ENCODE results near the gene MYL5.

Gene MYL5

DNA sequence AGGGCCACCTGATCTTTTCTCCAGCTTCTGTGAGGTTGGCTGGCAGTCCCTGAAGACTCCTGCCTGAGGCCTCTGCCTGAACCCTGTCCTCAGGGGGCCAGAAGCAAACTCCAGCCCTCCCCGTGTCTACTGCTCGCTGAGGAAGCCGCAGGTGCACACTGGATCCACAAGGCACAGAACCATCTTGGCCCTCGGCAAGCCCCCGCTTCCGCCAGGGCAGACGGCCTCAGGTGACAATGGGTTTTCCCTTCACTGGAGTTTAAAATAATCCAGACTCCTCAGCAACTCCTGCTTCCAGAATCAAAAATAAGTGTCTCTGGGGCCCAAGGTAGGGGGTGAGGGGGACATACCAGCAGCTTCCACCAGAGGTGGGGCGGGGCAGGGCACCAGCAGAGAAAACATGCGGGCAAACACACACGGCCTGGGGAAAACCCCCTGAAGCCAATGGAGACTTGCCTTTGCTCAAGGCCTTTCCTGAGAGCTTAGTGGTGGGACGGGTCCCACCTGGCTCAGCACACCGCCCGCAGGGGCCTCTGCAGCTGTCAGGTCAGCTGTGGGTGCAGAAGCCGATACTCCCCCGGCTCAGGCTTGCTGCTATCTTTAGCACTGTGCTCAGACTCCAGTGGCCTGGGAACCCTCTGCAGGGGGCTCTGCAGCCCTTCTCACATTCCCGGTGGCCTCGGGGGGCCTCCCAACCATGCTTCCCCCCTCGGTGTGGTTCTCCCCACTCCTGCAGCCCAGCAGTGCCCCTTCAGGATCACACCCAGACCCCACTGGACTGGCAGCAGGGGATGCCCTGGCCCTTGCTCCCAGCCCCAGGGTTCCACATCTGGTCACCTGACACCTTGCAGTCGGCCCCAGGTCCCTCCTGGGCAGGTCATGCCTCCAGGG is 1.9 kb downstream of the MYL5 start:
- H3K4me3 ChIP-seq (ENCODE audit: low read depth, low read length) = no peak overlapping the region
- in situ Hi-C loops (cut with HindIII; ENCODE audit: low sequenced_read_pairs) = no loop called here
- no peak for DNase-seq (ENCODE audit: low read depth, low spot score)
- TF ChIP-seq, protein P1, sequence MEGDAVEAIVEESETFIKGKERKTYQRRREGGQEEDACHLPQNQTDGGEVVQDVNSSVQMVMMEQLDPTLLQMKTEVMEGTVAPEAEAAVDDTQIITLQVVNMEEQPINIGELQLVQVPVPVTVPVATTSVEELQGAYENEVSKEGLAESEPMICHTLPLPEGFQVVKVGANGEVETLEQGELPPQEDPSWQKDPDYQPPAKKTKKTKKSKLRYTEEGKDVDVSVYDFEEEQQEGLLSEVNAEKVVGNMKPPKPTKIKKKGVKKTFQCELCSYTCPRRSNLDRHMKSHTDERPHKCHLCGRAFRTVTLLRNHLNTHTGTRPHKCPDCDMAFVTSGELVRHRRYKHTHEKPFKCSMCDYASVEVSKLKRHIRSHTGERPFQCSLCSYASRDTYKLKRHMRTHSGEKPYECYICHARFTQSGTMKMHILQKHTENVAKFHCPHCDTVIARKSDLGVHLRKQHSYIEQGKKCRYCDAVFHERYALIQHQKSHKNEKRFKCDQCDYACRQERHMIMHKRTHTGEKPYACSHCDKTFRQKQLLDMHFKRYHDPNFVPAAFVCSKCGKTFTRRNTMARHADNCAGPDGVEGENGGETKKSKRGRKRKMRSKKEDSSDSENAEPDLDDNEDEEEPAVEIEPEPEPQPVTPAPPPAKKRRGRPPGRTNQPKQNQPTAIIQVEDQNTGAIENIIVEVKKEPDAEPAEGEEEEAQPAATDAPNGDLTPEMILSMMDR (IDR thresholded peaks at IDR 0.05; ENCODE audit: low read depth, low read length) = no peak

DNA sequence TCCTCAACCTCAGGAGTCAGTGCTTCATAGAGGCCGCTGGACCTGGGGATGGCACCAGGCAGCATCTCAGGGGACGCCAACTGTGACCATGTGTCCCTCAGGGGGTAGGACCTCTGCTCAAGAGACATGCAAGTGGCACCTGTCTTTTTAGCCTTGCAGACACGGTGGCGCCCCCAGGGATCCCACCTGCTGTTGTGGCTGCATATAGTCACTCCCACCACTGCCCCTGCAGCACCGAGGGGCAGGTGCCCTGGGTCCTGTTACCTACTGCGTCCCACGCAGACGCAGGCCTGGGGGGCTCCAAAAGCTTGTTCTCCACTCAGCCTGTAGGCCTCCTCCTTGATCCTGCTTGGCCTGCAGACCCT is 2.5 kb downstream of the MYL5 start:
- no peak for DNase-seq (ENCODE audit: low read depth, low spot score)
- no peak overlapping the region for H3K4me3 ChIP-seq (ENCODE audit: low read depth, low read length)
- in situ Hi-C loops (cut with HindIII; ENCODE audit: low sequenced_read_pairs) = no loop called here
- TF ChIP-seq, protein P1 (IDR thresholded peaks at IDR 0.05; ENCODE audit: low read depth, low read length) = no peak

DNA sequence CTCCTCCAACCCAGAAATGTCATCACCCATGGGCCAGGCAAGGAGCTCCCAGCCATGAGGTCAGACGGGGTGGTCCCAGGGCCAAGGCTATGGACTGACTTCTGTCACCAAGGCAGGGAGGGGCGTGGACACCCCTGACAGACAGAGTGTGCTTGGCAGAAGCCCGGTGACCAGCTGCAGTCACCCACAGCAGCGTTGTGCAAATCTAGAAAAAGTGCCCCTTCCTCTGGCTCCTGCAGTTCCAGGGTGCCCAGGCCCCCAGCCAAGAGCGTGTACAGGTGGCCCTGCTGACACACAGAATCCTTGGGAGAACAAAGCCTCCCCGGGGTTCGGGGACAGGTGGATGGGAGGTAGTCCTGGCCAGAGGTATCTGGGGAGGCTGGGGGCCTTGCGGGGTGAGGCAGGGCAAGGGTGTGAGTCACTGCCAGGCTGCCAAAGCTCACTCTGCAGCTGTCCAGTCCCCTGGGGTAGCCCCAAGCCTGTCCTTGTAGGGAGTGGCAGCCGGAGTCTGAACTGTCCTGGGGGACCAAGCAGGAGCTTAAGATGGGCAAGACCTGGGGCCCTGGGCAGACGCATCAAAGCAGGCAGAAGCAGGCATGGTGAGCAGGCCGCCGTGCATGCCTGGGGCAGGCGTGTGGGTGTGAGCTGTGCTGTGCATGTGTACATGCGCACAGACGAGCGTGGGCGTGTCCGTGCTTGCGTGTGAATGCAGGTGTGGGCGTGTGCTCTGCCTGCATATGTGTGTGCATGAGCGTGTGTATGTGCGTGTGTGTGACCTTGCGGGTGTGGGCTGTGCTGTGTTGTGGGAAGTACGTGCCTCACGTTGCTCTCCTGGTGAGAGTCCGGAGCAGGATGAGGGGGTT is 3.3 kb downstream of the MYL5 start:
- no peak for DNase-seq (ENCODE audit: low read depth, low spot score)
- TF ChIP-seq, protein P1 (IDR thresholded peaks at IDR 0.05; ENCODE audit: low read depth, low read length) = no peak
- in situ Hi-C loops (cut with HindIII; ENCODE audit: low sequenced_read_pairs) = no loop called here
- no peak overlapping the region for H3K4me3 ChIP-seq (ENCODE audit: low read depth, low read length)

DNA sequence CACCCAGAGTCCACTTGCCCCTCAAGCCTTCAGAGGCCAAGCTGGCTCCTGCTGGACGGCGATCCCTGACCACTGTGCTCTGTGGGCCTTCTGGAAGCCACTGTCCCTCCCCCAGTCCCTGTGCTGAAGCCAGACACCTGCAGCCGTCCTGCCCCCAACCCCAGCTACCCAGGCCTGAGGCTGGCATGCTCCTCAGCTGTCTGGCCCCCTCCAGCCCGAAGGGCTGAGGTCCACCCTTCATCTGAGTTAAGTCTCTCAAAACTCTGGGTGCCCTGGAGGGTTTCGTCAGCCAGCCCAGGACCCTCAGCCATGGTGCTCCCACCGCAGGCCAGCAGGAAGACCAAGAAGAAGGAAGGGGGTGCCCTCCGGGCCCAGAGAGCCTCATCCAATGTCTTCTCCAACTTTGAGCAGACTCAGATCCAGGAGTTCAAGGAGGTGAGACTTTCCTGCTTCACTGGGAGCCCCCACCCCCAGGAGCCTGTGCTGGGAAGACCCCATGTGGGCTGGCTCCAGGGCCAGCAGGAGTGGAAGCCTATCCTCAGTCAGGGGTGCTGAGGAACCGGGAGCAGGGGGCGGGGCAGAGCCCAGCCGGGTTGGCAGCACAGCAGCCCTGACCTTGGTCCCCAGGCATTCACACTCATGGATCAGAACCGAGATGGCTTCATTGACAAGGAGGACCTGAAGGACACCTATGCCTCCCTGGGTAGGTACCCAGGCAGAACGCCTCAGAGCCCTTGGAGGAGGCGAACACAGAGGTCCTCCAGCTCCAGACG is 4.2 kb downstream of the MYL5 start:
- DNase-seq (ENCODE audit: low read depth, low spot score) = no peak
- in situ Hi-C loops (cut with HindIII; ENCODE audit: low sequenced_read_pairs) = no loop called here
- H3K4me3 ChIP-seq (ENCODE audit: low read depth, low read length) = no peak overlapping the region
- TF ChIP-seq, protein P1 (IDR thresholded peaks at IDR 0.05; ENCODE audit: low read depth, low read length) = no peak

DNA sequence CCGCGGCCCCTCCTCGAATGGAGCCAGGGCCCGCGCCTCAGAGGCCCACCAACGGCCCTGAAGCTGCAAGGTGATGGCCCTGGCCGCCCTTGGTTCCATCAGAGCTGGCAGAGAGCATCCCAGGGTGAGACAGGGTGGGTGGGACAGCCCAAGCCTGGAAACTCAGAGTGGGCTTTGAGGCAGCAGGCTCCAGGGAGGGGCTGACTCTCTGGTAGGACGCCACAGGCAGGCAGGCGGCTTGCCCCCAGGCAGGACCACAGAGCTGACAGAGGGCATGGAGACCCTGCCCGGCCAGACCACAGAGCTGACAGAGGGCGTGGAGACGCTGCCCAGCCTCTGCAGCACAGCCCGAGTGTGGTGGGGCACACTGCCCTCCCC is 4.8 kb downstream of the MYL5 start:
- no peak overlapping the region for H3K4me3 ChIP-seq (ENCODE audit: low read depth, low read length)
- DNase-seq (ENCODE audit: low read depth, low spot score) = no peak
- TF ChIP-seq, protein P1 (IDR thresholded peaks at IDR 0.05; ENCODE audit: low read depth, low read length) = no peak
- in situ Hi-C loops (cut with HindIII; ENCODE audit: low sequenced_read_pairs) = no loop called here

DNA sequence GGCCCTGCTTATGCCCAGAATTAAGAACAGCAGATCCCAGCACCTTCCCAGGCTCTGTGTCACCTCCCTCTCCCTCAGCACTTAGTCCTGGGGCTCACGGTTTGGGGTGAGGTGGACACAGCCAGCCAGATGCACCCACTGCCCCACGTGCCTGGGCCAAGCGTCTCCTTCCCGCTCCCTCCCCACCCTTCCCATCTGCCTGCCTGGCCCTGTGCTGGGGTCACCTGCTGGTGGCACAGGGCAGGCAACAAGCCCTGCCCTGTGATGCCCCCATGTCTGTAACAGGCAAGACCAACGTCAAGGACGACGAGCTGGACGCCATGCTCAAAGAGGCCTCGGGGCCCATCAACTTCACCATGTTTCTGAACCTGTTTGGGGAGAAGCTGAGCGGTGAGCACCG is 5.3 kb downstream of the MYL5 start:
- H3K4me3 ChIP-seq (ENCODE audit: low read depth, low read length) = no peak overlapping the region
- in situ Hi-C loops (cut with HindIII; ENCODE audit: low sequenced_read_pairs) = no loop called here
- TF ChIP-seq, protein P1 (IDR thresholded peaks at IDR 0.05; ENCODE audit: low read depth, low read length) = no peak
- no peak for DNase-seq (ENCODE audit: low read depth, low spot score)
